ENCODE results near the gene FADS2. TPM values are rescaled to one million over a fixed set of nuclear protein-coding genes. Genes with fewer than 3 reads are reported as not detected.

The FADS2 gene
- total and polyA plus RNA-seq, 2 of the 13 experiments (the other 11 are each of a cell fraction or from before 2014, with no cell fraction given), result 90.1 to 124 TPM

- no peak for TF ChIP-seq PAXIP1 (CRISPR knock-in tag; conservative IDR thresholded peaks at IDR 0.05)
- TF ChIP-seq DMTF1 (CRISPR knock-in tag; IDR thresholded peaks at IDR 0.05), result 0 out of 2 replicates have a peak, but pooled peaks have one; percentile 18
- TF ChIP-seq HDAC1 (CRISPR knock-in tag; IDR thresholded peaks at IDR 0.05), result no peak
- TF ChIP-seq ZNF672 (CRISPR knock-in tag; IDR thresholded peaks at IDR 0.05), result no peak
- no peak for TF ChIP-seq ZNF549 (CRISPR knock-in tag; IDR thresholded peaks at IDR 0.05)
- TF ChIP-seq ZNF234 (CRISPR knock-in tag; conservative IDR thresholded peaks at IDR 0.05), result no peak
- peak; percentile 14; the same call in 1 of the 2 replicates for TF ChIP-seq CREB1 (IDR thresholded peaks at IDR 0.05)
- no peak for TF ChIP-seq CREB1 (CRISPR knock-in tag; IDR thresholded peaks at IDR 0.05)
- TF ChIP-seq POLR2A (IDR thresholded peaks at IDR 0.05; ENCODE audit: insufficient read depth in 1 of 2, low read depth in 2 of 2, low read length in 2 of 2), result peak in 1 of 2 experiments; percentile 74; a peak in 3 of 4 replicates
- no peak for TF ChIP-seq SP1 (IDR thresholded peaks at IDR 0.05)
- TF ChIP-seq SP1 (CRISPR knock-in tag; IDR thresholded peaks at IDR 0.05), result peak; percentile 50
- no peak for TF ChIP-seq ZNF484 (CRISPR knock-in tag; IDR thresholded peaks at IDR 0.05; ENCODE audit: borderline replicate concordance, low read depth)
- no peak for TF ChIP-seq ZNF432 (CRISPR knock-in tag; IDR thresholded peaks at IDR 0.05; ENCODE audit: borderline replicate concordance)
- no peak for TF ChIP-seq GMEB1 (CRISPR knock-in tag; IDR thresholded peaks at IDR 0.05; ENCODE audit: borderline replicate concordance)
- peak; percentile 17 for TF ChIP-seq TEAD3 (CRISPR knock-in tag; optimal IDR thresholded peaks at IDR 0.05; ENCODE audit: borderline replicate concordance)
- no peak for TF ChIP-seq STAG1 (CRISPR knock-in tag; IDR thresholded peaks at IDR 0.05)
- peak; percentile 72; the same call in 1 of the 2 replicates for TF ChIP-seq ZSCAN22 (CRISPR knock-in tag; IDR thresholded peaks at IDR 0.05)
Measured at GRCh38 chr11:61791737-61792309, 36.3 kb upstream of the FADS2 start (continued).

All from HepG2 (cell line).